Inferior parietal cortex (tissue), 1 donor: ENCODE results near the gene MYO15A.

Experiments
- DNase-seq: peaks from one replicate; pipeline ENCODE4 v3.0.0-alpha.2; 2016; ENCODE audit errors: extremely low spot score

Gene MYO15A

DNA sequence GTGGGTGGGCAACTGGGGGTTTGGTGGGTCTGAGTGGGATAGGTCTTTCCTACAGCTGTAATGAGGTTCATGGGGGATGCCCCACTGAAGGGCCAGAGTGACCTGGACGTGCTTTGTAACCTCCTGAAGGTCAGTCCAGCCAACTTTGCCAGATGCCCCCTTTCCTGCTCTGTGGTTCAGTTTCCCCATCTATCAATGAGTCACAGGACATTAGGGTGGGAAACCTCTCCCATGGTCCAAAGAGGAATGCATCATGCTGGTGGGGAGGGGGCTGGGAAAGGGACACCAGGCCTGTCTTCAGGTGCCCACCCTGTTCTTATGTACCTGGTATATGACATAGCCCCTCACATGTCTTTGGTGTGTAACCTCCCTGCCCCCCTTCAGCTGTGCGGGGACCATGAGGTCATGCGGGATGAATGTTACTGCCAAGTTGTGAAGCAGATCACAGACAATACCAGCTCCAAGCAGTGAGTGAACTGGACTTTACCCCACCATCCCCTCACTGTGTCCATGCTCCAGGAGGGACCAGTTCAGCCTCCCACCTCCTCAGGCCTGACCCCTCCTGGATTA lies 51.1 kb downstream of the MYO15A start:
- DNase-seq: no peak

- DNase-seq: no peak
These were observed 51.7 kb downstream of the MYO15A start for GRCh38 chr17:18160128-18160856.

DNA sequence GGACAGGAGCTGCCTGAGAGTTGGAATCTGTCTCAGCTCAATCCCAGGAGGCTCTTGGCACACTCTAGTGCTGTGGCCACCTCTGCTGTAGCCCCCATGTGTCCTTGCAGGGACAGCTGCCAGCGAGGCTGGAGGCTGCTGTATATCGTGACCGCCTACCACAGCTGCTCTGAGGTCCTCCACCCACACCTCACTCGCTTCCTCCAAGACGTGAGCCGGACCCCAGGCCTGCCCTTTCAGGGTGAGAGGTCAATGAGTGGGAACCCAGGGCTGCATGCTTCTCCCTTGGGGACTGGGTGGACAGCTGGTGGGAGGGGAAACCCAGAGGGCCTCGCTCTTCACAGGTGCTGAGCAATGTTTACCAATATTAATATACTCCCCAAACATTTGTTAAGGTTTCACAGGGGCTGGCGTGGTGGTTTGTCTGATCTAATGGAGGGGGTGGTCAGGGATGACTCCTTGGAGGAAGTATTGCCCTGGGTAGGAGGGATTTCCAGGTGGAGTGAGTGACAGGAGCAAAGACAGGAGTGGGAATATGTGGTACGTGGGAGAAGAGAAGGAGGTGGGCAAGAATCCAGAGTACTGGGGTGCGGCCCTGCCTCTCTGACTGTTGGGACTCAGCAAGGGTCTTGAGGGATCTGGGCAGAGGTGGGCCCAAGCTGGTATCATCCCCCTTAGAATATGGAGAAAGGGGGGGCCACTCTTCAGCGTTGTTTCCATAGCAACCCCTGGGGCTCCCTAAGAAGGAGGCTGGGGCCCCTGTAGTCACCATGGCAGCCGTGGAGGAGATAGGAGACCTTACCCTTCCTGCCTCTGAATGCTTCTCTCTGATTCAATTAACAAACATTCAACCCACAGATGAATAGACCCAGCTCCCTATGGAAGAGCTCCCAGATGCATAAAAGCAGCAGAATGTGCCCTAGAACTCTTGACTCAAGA lies 52.9 kb downstream of the MYO15A start:
- no peak for DNase-seq

GRCh38 chr17:18163547-18163946 lies 55.0 kb downstream of the MYO15A start:
- no peak for DNase-seq

- DNase-seq: no peak
These were observed 58.3 kb downstream of the MYO15A start for GRCh38 chr17:18166894-18167293.

DNA sequence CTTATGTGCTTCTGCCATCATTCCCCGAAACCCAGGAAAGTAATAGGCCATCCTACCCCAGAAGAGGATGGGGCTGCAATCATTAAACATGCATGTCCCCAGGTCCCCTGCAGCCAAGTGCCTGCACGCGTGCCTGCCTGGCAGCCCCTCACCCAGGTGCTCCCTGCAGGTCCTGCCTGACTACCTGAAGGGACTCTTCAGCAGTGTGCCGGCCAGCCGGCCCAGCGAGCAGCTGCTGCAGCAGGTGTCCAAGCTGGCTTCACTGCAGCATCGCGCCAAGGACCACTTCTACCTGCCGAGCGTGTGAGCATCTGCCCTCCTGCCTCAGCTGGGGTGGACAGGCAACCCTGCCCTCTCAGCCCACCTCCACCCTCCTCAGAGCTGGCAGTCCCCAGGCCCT lies 58.9 kb downstream of the MYO15A start:
- DNase-seq: no peak

DNA sequence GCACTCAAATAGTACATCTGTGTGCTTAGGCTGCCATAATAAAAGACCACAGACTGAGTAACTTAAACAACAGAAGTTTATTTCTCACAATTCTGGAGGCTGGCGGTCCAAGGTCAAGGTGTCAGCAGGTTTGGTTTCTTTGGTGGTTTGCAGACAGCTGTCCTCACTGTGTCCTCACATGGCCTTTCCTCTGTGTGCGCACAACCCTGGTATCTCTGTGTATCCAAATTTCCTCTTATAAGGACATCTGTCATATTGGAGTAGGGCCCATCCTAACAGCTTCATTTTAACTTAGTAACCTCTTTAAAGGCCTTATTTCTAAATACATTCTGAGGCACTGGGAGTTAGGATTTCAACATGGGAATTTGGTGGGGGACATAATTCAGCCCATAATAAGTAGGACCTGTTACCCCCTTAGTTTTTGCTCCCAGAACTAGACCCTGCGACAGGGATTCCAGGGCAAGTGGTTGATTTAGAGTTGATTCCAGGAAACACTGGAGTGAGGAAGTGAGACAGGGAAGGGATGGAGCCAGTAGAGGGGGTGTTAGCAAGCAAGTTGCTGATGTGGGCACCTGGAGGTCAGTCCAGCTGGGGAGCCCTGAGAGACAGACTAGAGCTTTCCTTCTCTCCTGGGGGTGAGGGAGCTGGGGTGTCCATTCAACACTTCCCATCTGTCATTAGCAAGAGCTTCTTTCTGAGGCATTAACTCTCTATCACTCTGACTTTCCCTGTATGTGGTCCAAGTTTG lies 64.1 kb downstream of the MYO15A start:
- DNase-seq: no peak

- no peak for DNase-seq
These were observed 65.2 kb downstream of the MYO15A start for GRCh38 chr17:18173740-18174139.

DNA sequence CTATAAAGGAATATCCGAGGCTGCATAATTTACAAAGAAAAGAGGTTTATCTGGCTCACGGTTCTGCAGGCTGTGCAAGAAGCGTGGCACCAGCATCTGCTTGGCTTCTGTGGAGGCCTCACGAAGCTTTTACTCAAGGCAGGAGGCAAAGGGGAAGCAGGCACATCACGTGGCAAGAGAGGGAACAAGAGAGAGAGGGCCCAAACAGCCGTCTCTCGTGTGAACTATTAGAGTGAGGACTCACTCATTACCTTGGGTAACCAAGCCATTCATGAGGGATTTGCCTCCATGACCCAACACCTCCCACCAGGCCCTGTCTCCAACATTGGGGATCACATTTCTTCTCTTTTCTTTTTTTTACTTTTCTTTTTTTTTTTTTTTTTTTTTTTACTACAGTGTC lies 67.6 kb downstream of the MYO15A start:
- DNase-seq: no peak

DNA sequence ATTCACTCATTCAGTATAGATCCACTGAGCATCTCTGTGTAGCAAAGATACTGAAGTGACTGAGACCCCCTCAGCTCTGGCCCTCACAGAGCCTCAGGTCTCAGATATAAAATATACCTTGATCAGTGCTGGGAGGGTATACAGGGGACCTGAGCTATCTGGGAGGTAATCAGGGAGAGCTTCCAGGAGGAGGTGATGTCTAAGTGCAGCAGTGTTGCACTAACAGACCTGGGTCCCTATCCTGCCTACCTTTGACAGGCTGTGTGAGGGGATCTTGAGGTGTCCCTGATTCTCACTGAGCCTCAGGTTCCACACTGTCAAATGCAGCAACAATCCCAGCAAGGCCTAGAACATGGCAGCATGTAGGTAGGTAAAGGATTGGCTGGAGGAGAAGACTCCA lies 68.6 kb downstream of the MYO15A start:
- no peak for DNase-seq

GRCh38 chr17:18177722-18178121 lies 69.2 kb downstream of the MYO15A start:
- DNase-seq: no peak

DNA sequence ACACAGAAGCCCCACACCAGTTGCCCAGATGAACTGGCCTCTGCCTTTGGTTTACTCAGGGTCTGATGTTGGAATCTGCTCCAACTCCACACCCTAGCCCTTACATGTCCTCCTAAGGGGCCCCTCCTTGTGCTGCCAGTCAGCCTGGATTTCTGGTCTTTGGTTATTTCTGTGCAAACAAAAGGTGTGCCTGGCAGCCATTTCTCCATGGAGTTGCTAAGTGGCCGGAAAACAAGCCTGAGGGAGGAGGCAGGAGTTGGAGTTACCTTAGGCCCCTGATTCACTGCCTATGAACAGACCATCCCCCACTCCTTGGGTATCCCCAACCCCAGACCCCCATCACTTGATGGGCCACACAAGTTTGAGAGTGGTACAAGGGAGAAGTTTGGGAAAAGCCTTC lies 70.6 kb downstream of the MYO15A start:
- no peak for DNase-seq

GRCh38 chr17:18179804-18180203 lies 71.2 kb downstream of the MYO15A start:
- DNase-seq: no peak

GRCh38 chr17:18181358-18181757 lies 72.8 kb downstream of the MYO15A start:
- DNase-seq: no peak

DNA sequence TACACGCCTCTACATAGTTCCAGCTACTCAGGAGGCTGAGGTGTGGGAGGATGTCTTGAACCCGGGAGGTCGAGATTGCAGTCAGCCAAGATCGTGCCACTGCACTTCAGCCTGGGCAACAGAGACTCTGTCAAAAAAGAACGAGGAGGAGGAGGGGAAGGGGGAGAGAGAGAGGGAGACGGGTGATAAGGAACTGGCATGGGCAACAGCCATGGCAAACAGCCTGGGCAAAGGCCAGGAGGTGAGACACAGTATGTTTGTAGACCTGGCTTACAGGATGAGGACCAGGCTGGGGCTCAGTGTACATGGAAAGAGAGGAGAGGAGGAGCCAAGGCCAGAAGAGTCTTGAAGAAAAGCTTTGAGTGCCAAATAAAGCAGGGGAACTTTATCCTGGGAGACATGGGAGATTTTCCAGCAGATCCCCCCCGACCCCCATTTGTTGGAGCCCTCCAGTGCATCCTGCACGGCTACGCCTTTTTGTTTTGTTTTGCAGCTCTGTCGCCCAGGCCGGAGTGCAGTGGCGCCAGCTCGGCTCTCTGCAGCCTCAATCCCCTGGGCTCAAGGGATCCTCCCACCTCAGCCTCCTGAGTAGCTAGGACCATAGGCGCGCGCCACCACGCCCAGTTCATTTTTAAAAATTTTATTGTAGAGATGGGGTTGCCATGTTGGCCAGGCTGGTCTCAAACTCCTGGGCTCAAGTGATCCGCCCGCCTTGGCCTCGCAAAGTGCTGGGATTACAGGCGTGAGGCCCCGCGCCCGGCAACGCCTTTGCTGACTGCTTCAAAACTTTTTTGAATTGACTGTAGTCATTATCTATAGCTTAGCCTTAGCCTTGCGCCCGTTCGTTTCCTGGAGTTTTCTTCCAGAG lies 73.8 kb downstream of the MYO15A start:
- no peak for DNase-seq

DNA sequence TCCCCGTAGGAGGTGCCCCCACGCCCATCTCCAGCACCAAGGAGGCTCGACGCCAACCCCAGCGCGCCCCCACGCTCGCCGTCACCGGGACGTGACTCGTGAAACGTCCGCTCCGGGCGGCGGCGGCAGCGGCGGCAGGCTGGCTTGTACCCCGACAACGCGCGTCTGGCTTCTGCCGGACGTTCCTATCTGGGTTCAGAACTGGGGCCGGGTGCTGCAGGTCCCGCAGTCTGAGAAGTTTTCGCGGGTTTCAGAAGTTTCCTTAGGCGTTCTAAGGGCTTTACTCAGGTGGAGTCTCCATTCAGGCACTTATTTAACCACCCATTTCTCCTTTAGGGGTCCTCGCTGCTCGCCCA lies 74.4 kb downstream of the MYO15A start:
- DNase-seq: no peak

DNA sequence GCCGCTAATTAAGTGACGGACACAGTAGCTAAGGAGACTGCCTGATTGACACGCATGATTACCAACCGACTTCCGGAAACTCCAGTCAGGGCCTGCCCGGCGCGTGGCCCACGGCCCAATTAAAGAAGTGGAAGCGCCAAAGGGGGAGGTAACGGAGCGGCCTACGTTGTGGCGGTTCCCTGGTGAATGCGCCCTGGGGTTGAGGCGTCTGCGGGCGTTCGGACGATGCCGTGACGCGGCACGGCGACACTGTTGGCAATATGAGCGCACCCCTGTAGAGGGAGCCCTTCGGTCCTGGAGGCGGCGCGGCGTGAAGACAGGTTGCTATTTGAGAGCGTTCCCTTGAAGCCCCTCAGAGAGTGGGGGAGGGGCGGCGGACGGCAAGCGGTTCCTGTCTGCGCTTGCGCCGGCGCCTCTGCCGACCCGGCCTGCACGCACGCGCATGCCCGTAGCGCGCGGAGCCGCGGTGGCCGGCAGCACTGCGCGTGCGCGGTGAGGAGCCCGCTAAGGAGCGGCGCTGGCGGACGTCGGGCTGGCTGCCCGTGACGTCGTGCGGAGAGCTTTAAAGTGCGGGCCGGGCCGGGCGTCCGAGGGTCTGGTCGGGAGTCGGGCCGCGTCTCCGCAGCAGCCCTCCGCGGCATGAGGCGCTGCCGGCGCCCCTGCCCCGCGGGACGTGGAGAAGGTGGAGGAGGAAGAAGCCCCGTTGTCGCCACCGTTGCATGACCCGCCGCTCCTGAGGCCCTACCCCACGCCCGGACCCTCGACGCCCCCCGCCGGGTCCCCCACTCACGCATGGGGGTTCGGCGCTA lies 75.0 kb downstream of the MYO15A start, which contains the start of gene ALKBH5:
TSS of gene ALKBH5 (plus strand) at position 495 of the 809 bp plus-strand sequence. CDS start 416 bp downstream, outside the sequence.
- DNase-seq: peak; percentile 98

GRCh38 chr17:18184143-18185031 lies 75.8 kb downstream of the MYO15A start:
- no peak for DNase-seq

DNA sequence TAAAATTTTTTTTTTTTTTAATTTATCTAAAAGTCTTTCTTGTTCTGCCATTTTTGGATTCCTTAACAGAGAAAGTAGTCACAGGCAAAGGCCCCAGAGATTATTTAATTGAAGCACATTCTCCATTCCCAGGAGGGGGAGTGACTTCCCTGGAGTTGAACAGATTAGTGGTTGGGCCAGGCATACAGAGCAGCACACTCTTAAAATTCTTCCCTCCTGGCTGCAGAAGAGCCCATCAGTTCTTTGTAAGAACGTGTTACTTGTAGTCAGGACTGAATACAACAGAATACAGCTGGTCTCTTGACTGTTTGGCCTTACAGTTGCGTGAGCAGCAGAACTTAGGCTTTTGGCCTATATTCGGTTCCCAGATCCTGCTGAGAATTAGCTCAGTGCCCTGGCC lies 76.8 kb downstream of the MYO15A start:
- DNase-seq: no peak
